Endothelial cell of umbilical vein (primary cell): ENCODE results near the gene B3GNT8. TPM values are rescaled to one million over a fixed set of nuclear protein-coding genes. Genes with fewer than 3 reads are reported as not detected.

Experiments
- BruUV-seq: library from RNA; stranded (reverse); fragments of 400-500 nt; replicated peaks from 2 replicates; lab custom pipeline; 2021; lab: Mats Ljungman, UMichigan
- CTCF ChIA-PET: fragments of 300-600, 350-600 bp; sonication (Branson Sonifier 250); formaldehyde crosslinking; loops from one replicate; lab custom pipeline; 2021; ENCODE audit warnings: antibody characterized with exemption, inconsistent platforms; lab: Charles Lee
- POLR2A ChIA-PET: fragments of 300-600, 350-600 bp; sonication (Branson Sonifier 250); formaldehyde crosslinking; loops from one replicate; lab custom pipeline; 2021; ENCODE audit warnings: antibody characterized with exemption, inconsistent platforms; lab: Charles Lee
- DNase-seq: peaks from one replicate; pipeline ENCODE4 v3.0.0-alpha.2; 2011; ENCODE audit warnings: low read depth, low spot score
- FAIRE-seq: peaks from 2 replicates; lab custom pipeline; 2011; peaks lifted over from hg19 to GRCh38; lab: Jason Lieb, UNC
- H2AFZ ChIP-seq: 2 replicates; pipeline ENCODE4 v1.6.0; 2012; ENCODE audit warnings: low read depth, low read length, control low read depth, inconsistent platforms
- H3K27ac ChIP-seq: 2 replicates; pipeline ENCODE4 v1.5.1; 2011; ENCODE audit warnings: low read depth, mild to moderate bottlenecking, control low read depth, low read length, moderate library complexity; ENCODE audit not compliant: insufficient read depth
- H3K27me3 ChIP-seq, 2 experiments: 2 replicates each; pipeline versions ENCODE4 v1.6.0 to v1.6.1; 2011; ENCODE audit warnings: low read length in 2 of 2, mixed read lengths in 1 of 2; ENCODE audit not compliant: control insufficient read depth in 2 of 2, insufficient read depth in 2 of 2
- H3K36me3 ChIP-seq, 2 experiments: 2 replicates in 1 of 2; 3 replicates in 1 of 2; pipeline ENCODE4 v1.5.1; 2011; ENCODE audit warnings: low read length in 2 of 2, mild to moderate bottlenecking in 1 of 2, moderate library complexity in 1 of 2; ENCODE audit not compliant: control insufficient read depth in 2 of 2, insufficient read depth in 2 of 2; ENCODE audit errors: extremely low read depth in 1 of 2
- H3K4me1 ChIP-seq: 3 replicates; pipeline ENCODE4 v1.5.1; 2011; ENCODE audit warnings: mild to moderate bottlenecking, low read length; ENCODE audit not compliant: control insufficient read depth, insufficient read depth; ENCODE audit errors: extremely low read depth
- H3K4me2 ChIP-seq: 2 replicates; pipeline ENCODE4 v1.6.1; 2011; ENCODE audit warnings: low read length, control low read depth, mixed read lengths; ENCODE audit not compliant: insufficient read depth
- H3K4me3 ChIP-seq, 3 experiments: fragments of 200-600 bp in 1 of 3; sonication (generic), shearing (Covaris generic) in 1 of 3; replicated peaks in 1 of 3; 2 replicates each; pipeline ENCODE4 v1.5.1; 2011 to 2016; ENCODE audit warnings: control low read depth in 3 of 3, low read length in 3 of 3, mild to moderate bottlenecking in 2 of 3, inconsistent platforms in 1 of 3, low read depth in 1 of 3, moderate library complexity in 1 of 3; ENCODE audit not compliant: insufficient read depth in 1 of 3
- H3K79me2 ChIP-seq: 2 replicates; pipeline ENCODE4 v1.6.0; 2012; ENCODE audit warnings: low read length, inconsistent platforms; ENCODE audit not compliant: control insufficient read depth, insufficient read depth
- H3K9ac ChIP-seq: replicated peaks from 2 replicates; pipeline ENCODE3; 2011; ENCODE audit warnings: low read length, control low read depth; ENCODE audit not compliant: insufficient read depth; ENCODE audit errors: extremely low read depth
- H3K9me1 ChIP-seq: replicated peaks from 3 replicates; pipeline ENCODE4 v1.6.0; 2011; ENCODE audit warnings: mild to moderate bottlenecking, low read length; ENCODE audit not compliant: control insufficient read depth, insufficient read depth; ENCODE audit errors: extremely low read depth
- H3K9me3 ChIP-seq: replicated peaks from 2 replicates; pipeline ENCODE4 v1.5.1; 2012; ENCODE audit warnings: low read length, inconsistent platforms; ENCODE audit not compliant: control insufficient read depth, insufficient read depth
- H4K20me1 ChIP-seq: replicated peaks from 2 replicates; pipeline ENCODE3; 2011; ENCODE audit warnings: mild to moderate bottlenecking, low read length; ENCODE audit not compliant: control insufficient read depth, insufficient read depth; ENCODE audit errors: extremely low read depth
- CTCF ChIP-seq, 2 donors: IDR thresholded peaks; 1 replicate in 1 of 2; 2 replicates in 1 of 2; pipeline ENCODE4 v1.5.1; 2011; ENCODE audit warnings: low read length in 2 of 2, mild to moderate bottlenecking in 2 of 2, moderate library complexity in 2 of 2, control low read depth in 1 of 2, inconsistent platforms in 1 of 2, low read depth in 1 of 2; ENCODE audit not compliant: insufficient read depth in 1 of 2; ENCODE audit errors: extremely low read depth in 1 of 2
- EZH2 ChIP-seq: IDR thresholded peaks from 2 replicates; pipeline ENCODE4 v1.6.1; 2012; ENCODE audit warnings: borderline replicate concordance, low read depth, mild to moderate bottlenecking, moderate library complexity, low read length, inconsistent platforms; ENCODE audit not compliant: severe bottlenecking
- FOS ChIP-seq: IDR thresholded peaks from 2 replicates; pipeline ENCODE4 v1.6.1; 2011; ENCODE audit warnings: mild to moderate bottlenecking, low read length, moderate library complexity, borderline replicate concordance; ENCODE audit not compliant: insufficient read depth
- JUN ChIP-seq: IDR thresholded peaks from 2 replicates; pipeline ENCODE4 v1.6.1; 2011; ENCODE audit warnings: borderline replicate concordance, low read depth; ENCODE audit not compliant: insufficient read length, insufficient read depth
- MAX ChIP-seq: IDR thresholded peaks from 2 replicates; pipeline ENCODE4 v1.6.1; 2011; ENCODE audit not compliant: insufficient read depth, insufficient read length
- MYC ChIP-seq: IDR thresholded peaks from one replicate; pipeline ENCODE4 v1.6.1; 2011; ENCODE audit warnings: mild to moderate bottlenecking, low read depth, low read length
- POLR2A ChIP-seq: IDR thresholded peaks from 2 replicates; pipeline ENCODE4 v1.6.1; 2012; ENCODE audit warnings: low read depth, mild to moderate bottlenecking, control low read depth, low read length
- POLR2AphosphoS5 ChIP-seq: IDR thresholded peaks from 2 replicates; pipeline ENCODE4 v1.6.1; 2012; ENCODE audit warnings: low read depth, mild to moderate bottlenecking, control low read depth, low read length, moderate library complexity; ENCODE audit not compliant: insufficient read depth
- dilution Hi-C: fragments of 300-500 bp; cut with MboI; formaldehyde crosslinking; loops from one replicate; pipeline ENCODE4 v1.15.0; 2019; ENCODE audit warnings: low sequenced_read_pairs; ENCODE audit not compliant: extremely low pct_ligation_motif_present
- intact Hi-C: fragments of 100-400 bp; cut with micrococcal nuclease; formaldehyde crosslinking; loops from one replicate; pipeline ENCODE4 v1.10.0; 2022
- polyA plus RNA-seq, 4 experiments: library from polyadenylated mRNA; depleted of rRNA in 3 of 4; stranded (reverse) in 3 of 4; unstranded in 1 of 4; fragments of >200 nt; gene quantifications; 2 replicates each; pipeline versions ENCODE4 v1.2.1 to v1.2.3, GENCODE V29; 2011 to 2012; ENCODE audit warnings: missing spikeins in 1 of 4
- small RNA-seq: library from RNA; depleted of rRNA; stranded (forward); fragments of <200 nt; gene quantifications from one replicate; pipeline ENCODE3, GENCODE V24; 2012; ENCODE audit warnings: low replicate concordance, low read depth; ENCODE audit not compliant: insufficient read depth, insufficient read length
- total RNA-seq: library from RNA; stranded (reverse); gene quantifications from 2 replicates; pipeline ENCODE4 v1.2.3, GENCODE V29; 2021

B3GNT8 gene
- total and polyA plus RNA-seq, 2 donors (not counting 3 experiments of a cell fraction or from before 2014, with no cell fraction given): 3.6 to 7.6 TPM

- Histone ChIP-seq H4K20me1 (no peaks in the 10 kb centered on the region), H3K36me3 (no peaks in the 10 kb centered on the region), H3K9me1 (no peaks in the 10 kb centered on the region), H3K79me2 (peaks cover 6% of the 10 kb centered on the region), H3K4me3 (peak within 1 kb of the TSS; percentile 31 to 69 (median 49)), H3K9me3 (no peaks in the 10 kb centered on the region), H3K4me2 (peak within 1 kb of the TSS; percentile 82), H3K27me3 (no peaks in the 10 kb centered on the region), H3K27ac (no peak within 1 kb of the TSS), H2AFZ (peak within 1 kb of the TSS; percentile 82), H3K4me1 (peaks cover 8% of the 10 kb centered on the region), H3K9ac (peak within 1 kb of the TSS; percentile 50)
- FAIRE-seq: peak; percentile 87
- intact Hi-C loops: no loop called here
- peak; percentile 34 for DNase-seq
- TF ChIP-seq POLR2AphosphoS5 (no peak), MYC (no peak), CTCF (IDR thresholded peaks at IDR 0.05; ENCODE audit: extremely low read depth in 1 of 2, insufficient read depth in 1 of 2, low read depth in 1 of 2, low read length in 2 of 2) (no peak), FOS (no peak), POLR2A (no peak), MAX (no peak), JUN (no peak), EZH2 (no peak)
- ChIA-PET POLR2A (no interaction called here), CTCF (interaction anchor here (1.2 kb wide), 1 partner anchor 63 kb away, joined by 3 read pairs; the partner anchor contains the start of gene DMAC2)
- no TSS peak for BruUV-seq
- dilution Hi-C loops: no loop called here
Observed at GRCh38 chr19:41376241-41376997, 50.8 kb downstream of the B3GNT8 start, which contains the start of gene TMEM91. Gene TMEM91, plus strand, starts transcription at chr19:41376533. Its CDS starts 1,777 bp downstream, at chr19:41378310.

Small RNAs within 50 kb of the gene (small RNA-seq; reads per million reads assigned to genes)
- gene RF00017: not detected

Other genes with a start within 250 kb of the B3GNT8 start
- gene CYP2S1, start 234.2 kb downstream of the B3GNT8 start, total RNA-seq: 1.6 and 4.5 TPM in 2 replicates
- gene CYP2S1, start 234.2 kb downstream of the B3GNT8 start, polyA plus RNA-seq: 0.98 and 1.0 TPM in 2 replicates
- 151 and 172 TPM in 2 replicates for gene AXL, start 208.2 kb downstream of the B3GNT8 start, total RNA-seq
- gene AXL, start 208.2 kb downstream of the B3GNT8 start, polyA plus RNA-seq: 86.9 and 89.8 TPM in 2 replicates
- gene HNRNPUL1, start 163.0 kb downstream of the B3GNT8 start, total RNA-seq: 261 TPM in 2 replicates
- 80.5 and 83.2 TPM in 2 replicates for gene HNRNPUL1, start 163.0 kb downstream of the B3GNT8 start, polyA plus RNA-seq
- 24.2 and 27.2 TPM in 2 replicates for gene CCDC97, start 117.2 kb downstream of the B3GNT8 start, total RNA-seq
- 19.7 and 20.7 TPM in 2 replicates for gene CCDC97, start 117.2 kb downstream of the B3GNT8 start, polyA plus RNA-seq
- 250 and 294 TPM in 2 replicates for gene TGFB1, start 73.5 kb downstream of the B3GNT8 start, total RNA-seq
- gene TGFB1, start 73.5 kb downstream of the B3GNT8 start, polyA plus RNA-seq: 57.7 and 64.4 TPM in 2 replicates
- gene B9D2, start 63.2 kb downstream of the B3GNT8 start, total RNA-seq: 12.2 and 13.6 TPM in 2 replicates
- 23.9 and 28.4 TPM in 2 replicates for gene B9D2, start 63.2 kb downstream of the B3GNT8 start, polyA plus RNA-seq
- gene TMEM91, start 50.8 kb downstream of the B3GNT8 start, total RNA-seq: 13.2 and 15.8 TPM in 2 replicates
- gene TMEM91, start 50.8 kb downstream of the B3GNT8 start, polyA plus RNA-seq: 9.0 and 12.0 TPM in 2 replicates
- gene EXOSC5, start 30.0 kb downstream of the B3GNT8 start, total RNA-seq: 13.8 and 14.0 TPM in 2 replicates
- 20.9 and 24.0 TPM in 2 replicates for gene EXOSC5, start 30.0 kb downstream of the B3GNT8 start, polyA plus RNA-seq
- gene BCKDHA, start 29.6 kb downstream of the B3GNT8 start, total RNA-seq: 12.9 and 16.5 TPM in 2 replicates
- gene BCKDHA, start 29.6 kb downstream of the B3GNT8 start, polyA plus RNA-seq: 50.4 and 63.6 TPM in 2 replicates
- gene DMAC2, start 12.5 kb upstream of the B3GNT8 start, total RNA-seq: 63.2 and 65.4 TPM in 2 replicates
- gene DMAC2, start 12.5 kb upstream of the B3GNT8 start, polyA plus RNA-seq: 124 and 137 TPM in 2 replicates
- not detected in 2 replicates for gene ERICH4, start 15.8 kb upstream of the B3GNT8 start, total RNA-seq
- gene ERICH4, start 15.8 kb upstream of the B3GNT8 start, polyA plus RNA-seq: not detected in 2 replicates
- 1.7 and 2.7 TPM in 2 replicates for gene CEACAM21, start 148.8 kb upstream of the B3GNT8 start, total RNA-seq
- gene CEACAM21, start 148.8 kb upstream of the B3GNT8 start, polyA plus RNA-seq: 0.81 and 1.3 TPM in 2 replicates
- not detected in 2 replicates for gene CEACAM4, start 199.7 kb upstream of the B3GNT8 start, total RNA-seq
- gene CEACAM4, start 199.7 kb upstream of the B3GNT8 start, polyA plus RNA-seq: not detected in 2 replicates